Testis (tissue), 3 donors: ENCODE measurements around the gene KDM4C. TPM values are rescaled to one million over a fixed set of nuclear protein-coding genes. Genes with fewer than 3 reads are reported as not detected.

ENCODE experiments used
- DNase-seq: peaks from one replicate; pipeline ENCODE4 v3.0.0-alpha.2; 2019
- H3K27ac ChIP-seq, 2 donors: fragments of 200-600 bp; sonication (generic); one replicate each; pipeline ENCODE4 v1.5.1; 2019
- H3K27me3 ChIP-seq: fragments of 200-600 bp; sonication (generic); one replicate; pipeline ENCODE4 v1.5.1; 2019
- H3K36me3 ChIP-seq: fragments of 200-600 bp; sonication (generic); one replicate; pipeline ENCODE4 v1.5.1; 2017; ENCODE audit warnings: low read depth; ENCODE audit errors: missing control alignments
- H3K4me1 ChIP-seq: fragments of 200-600 bp; sonication (generic); one replicate; pipeline ENCODE4 v1.5.1; 2019
- H3K4me3 ChIP-seq, 2 donors: fragments of 200-600 bp; sonication (generic); one replicate each; pipeline ENCODE4 v1.5.1; 2017 to 2019
- H3K9me3 ChIP-seq: fragments of 200-600 bp; sonication (generic); one replicate; pipeline ENCODE4 v1.5.1; 2017
- CTCF ChIP-seq, 3 experiments: fragments of 450-650 bp in 2 of 3; fragments of 200-600 bp in 1 of 3; sonication (generic) in 1 of 3; IDR thresholded peaks; one replicate each; pipeline ENCODE4 v1.5.1; 2016 to 2019; ENCODE audit warnings: antibody characterized with exemption in 3 of 3, mild to moderate bottlenecking in 2 of 3, moderate library complexity in 1 of 3
- POLR2A ChIP-seq: fragments of 450-650 bp; IDR thresholded peaks from one replicate; pipeline ENCODE4 v1.6.1; 2017; ENCODE audit warnings: antibody characterized with exemption, mild to moderate bottlenecking, moderate library complexity
- WGBS, 2 donors: methylation state at CpG; one replicate each; pipeline ENCODE4 v1.1.5; 2018; 5-methylcytosine and 5-hydroxymethylcytosine counted together
- intact Hi-C: fragments of 100-400 bp; cut with DNase I; formaldehyde crosslinking; loops from one replicate; pipeline ENCODE4 v1.15.1; 2023; ENCODE audit warnings: low total_unique reads
- polyA plus RNA-seq: library from polyadenylated mRNA; stranded (reverse); fragments of 350-450 nt; fragmentation: Illumina TruSeq; extraction: RNeasy Lipid Tissue Mini Kit (QIAGEN cat#74804); gene quantifications from one replicate; pipeline ENCODE4 v1.2.3, GENCODE V29; 2014; ENCODE audit warnings: low read depth, low replicate concordance; ENCODE audit not compliant: insufficient read depth
- total RNA-seq, 2 donors: library from RNA; depleted of rRNA; stranded (reverse); fragments of >200 nt; gene quantifications; one replicate each; pipeline ENCODE4 v1.2.3, GENCODE V29; 2016

KDM4C gene
- total and polyA plus RNA-seq, 3 donors from 2014 or later: 16.7 to 58.8 (median 48.8) TPM

GRCh38 chr9:6927838-6928237 is 170.1 kb downstream of the KDM4C start:
- intact Hi-C loops: no loop called here
- no peak overlapping the region for H3K27ac ChIP-seq
- WGBS, 2 donors: 71 to 78% methylated on average over 1 of the region's 1 CpG
- TF ChIP-seq CTCF (IDR thresholded peaks at IDR 0.05) (no peak), POLR2A (no peak)
- no peak overlapping the region for H3K4me3 ChIP-seq
- no peaks in the 10 kb centered on the region for H3K9me3 ChIP-seq
- H3K4me1 ChIP-seq: no peaks in the 10 kb centered on the region
- H3K36me3 ChIP-seq: no peaks in the 10 kb centered on the region
- DNase-seq: no peak
- no peaks in the 10 kb centered on the region for H3K27me3 ChIP-seq

- no peak overlapping the region for H3K4me3 ChIP-seq
- H3K9me3 ChIP-seq: no peaks in the 10 kb centered on the region
- H3K27me3 ChIP-seq: no peaks in the 10 kb centered on the region
- WGBS, 2 donors: 80 to 82% methylated on average over 2 of the region's 2 CpGs
- no peaks in the 10 kb centered on the region for H3K4me1 ChIP-seq
- no peaks in the 10 kb centered on the region for H3K36me3 ChIP-seq
- intact Hi-C loops: no loop called here
- DNase-seq: no peak
- H3K27ac ChIP-seq: no peak overlapping the region
- TF ChIP-seq CTCF (IDR thresholded peaks at IDR 0.05) (no peak), POLR2A (no peak)
Measured at GRCh38 chr9:6928863-6929262, 171.1 kb downstream of the KDM4C start.

- intact Hi-C loops: no loop called here
- no peaks in the 10 kb centered on the region for H3K36me3 ChIP-seq
- DNase-seq: no peak
- no peaks in the 10 kb centered on the region for H3K4me1 ChIP-seq
- no peak overlapping the region for H3K4me3 ChIP-seq
- TF ChIP-seq CTCF (IDR thresholded peaks at IDR 0.05) (no peak), POLR2A (no peak)
- no peaks in the 10 kb centered on the region for H3K9me3 ChIP-seq
- H3K27me3 ChIP-seq: no peaks in the 10 kb centered on the region
- whole genome bisulfite sequencing, 2 donors: 58 to 81% methylated on average over 3 of the region's 3 CpGs
- H3K27ac ChIP-seq: no peak overlapping the region
Measured at GRCh38 chr9:6929441-6930215, 171.9 kb downstream of the KDM4C start.

- DNase-seq: no peak
- Histone ChIP-seq H3K27ac (no peak overlapping the region), H3K36me3 (no peaks in the 10 kb centered on the region), H3K27me3 (no peaks in the 10 kb centered on the region), H3K4me3 (no peak overlapping the region), H3K9me3 (no peaks in the 10 kb centered on the region), H3K4me1 (no peaks in the 10 kb centered on the region)
- TF ChIP-seq POLR2A (no peak), CTCF (IDR thresholded peaks at IDR 0.05) (no peak)
- intact Hi-C loops: no loop called here
Measured at GRCh38 chr9:6930827-6931226, 173.1 kb downstream of the KDM4C start.

DNA sequence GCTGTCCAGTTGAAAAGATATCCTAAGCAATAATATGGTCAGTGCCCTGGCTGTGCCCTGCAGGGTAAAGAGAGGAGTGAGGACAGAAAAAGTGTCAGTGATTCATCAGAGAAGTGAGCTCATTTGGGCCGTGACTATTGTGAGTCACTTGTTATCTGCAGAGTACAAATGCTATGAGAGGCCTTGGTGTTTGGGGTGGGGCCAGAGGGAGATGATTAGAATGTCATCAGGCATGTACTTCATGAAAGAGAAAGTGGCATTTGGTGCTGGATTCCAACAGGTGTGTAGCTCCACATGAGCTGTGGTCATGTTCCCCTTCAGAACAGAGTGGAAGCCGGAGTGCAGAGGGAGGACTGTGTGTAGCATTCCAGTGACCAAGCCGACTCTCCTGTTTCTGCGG is 174.1 kb downstream of the KDM4C start:
- WGBS, 2 donors: 44 to 81% methylated on average over 4 of the region's 4 CpGs
- H3K36me3 ChIP-seq: no peaks in the 10 kb centered on the region
- H3K4me1 ChIP-seq: no peaks in the 10 kb centered on the region
- no peak for DNase-seq
- intact Hi-C loops: no loop called here
- H3K9me3 ChIP-seq: no peaks in the 10 kb centered on the region
- H3K4me3 ChIP-seq: no peak overlapping the region
- no peak for TF ChIP-seq POLR2A
- TF ChIP-seq CTCF (IDR thresholded peaks at IDR 0.05): no peak
- H3K27me3 ChIP-seq: no peaks in the 10 kb centered on the region
- H3K27ac ChIP-seq: no peak overlapping the region
